Stimulated activated CD8-positive, alpha-beta memory T cell treated with anti-CD3 and anti-CD28 coated beads, Interleukin-2, amount 100 ng/mL, for 48 hours (primary cell): ENCODE measurements around the gene ARID3C.

Source experiments
- DNase-seq, 2 donors: peaks; one replicate each; pipeline ENCODE4 v3.0.0-alpha.2; 2020; ENCODE audit warnings: low read depth in 2 of 2

The ARID3C gene

DNA sequence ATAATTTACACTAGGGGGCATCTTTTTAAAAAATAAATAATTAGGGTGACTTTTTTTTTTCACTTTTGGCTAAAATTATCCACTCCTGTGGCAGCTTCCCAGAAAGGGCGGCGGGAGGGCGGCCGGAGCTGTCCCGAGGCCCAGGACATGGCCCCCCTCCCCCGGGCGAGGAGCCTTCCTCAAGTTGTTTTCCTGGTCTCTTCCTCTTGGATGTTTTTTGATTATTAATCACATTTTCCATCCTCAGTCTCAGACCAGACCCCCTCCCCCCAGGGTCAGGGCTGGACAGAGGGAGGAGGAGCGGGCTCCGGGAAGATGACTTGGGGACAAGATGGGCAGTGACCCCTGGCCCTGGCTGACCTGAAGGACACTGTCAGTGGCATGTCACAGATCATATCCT, 34.7 kb downstream of the ARID3C start:
- DNase-seq, result no peak

DNA sequence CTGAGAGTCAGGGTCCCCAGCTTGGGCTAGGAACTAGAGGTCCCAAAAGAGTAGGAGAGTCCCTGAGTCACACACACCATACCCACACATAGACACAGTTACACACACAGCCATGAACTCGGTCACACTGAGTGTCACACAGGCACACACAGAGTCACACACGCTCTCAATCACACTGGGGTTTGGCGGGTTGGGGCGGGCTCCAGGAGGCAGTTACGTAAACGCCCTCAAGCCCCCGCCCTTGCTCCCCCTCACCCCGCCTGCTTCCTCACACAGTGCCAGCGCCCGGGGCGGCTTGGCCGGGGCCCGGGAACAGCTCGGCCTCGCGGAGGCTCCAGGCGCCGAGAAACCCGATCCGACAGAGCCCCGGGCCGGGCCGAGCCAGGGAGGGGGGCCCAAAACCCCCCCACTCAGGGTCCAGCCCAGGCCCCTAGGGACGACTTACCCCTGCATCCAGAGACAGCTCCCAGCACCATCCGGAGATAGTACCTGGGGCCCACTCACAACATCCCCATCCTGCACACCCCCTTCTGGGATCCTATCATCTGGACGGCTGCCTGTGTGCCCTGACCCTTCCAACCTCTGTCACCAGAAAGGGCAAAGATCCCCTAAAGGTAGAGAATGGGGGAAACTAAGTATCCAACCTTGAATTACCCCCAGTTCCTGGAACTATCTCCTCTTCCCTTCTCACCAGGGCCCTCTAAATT, 35.8 kb downstream of the ARID3C start:
- no peak for DNase-seq

DNA sequence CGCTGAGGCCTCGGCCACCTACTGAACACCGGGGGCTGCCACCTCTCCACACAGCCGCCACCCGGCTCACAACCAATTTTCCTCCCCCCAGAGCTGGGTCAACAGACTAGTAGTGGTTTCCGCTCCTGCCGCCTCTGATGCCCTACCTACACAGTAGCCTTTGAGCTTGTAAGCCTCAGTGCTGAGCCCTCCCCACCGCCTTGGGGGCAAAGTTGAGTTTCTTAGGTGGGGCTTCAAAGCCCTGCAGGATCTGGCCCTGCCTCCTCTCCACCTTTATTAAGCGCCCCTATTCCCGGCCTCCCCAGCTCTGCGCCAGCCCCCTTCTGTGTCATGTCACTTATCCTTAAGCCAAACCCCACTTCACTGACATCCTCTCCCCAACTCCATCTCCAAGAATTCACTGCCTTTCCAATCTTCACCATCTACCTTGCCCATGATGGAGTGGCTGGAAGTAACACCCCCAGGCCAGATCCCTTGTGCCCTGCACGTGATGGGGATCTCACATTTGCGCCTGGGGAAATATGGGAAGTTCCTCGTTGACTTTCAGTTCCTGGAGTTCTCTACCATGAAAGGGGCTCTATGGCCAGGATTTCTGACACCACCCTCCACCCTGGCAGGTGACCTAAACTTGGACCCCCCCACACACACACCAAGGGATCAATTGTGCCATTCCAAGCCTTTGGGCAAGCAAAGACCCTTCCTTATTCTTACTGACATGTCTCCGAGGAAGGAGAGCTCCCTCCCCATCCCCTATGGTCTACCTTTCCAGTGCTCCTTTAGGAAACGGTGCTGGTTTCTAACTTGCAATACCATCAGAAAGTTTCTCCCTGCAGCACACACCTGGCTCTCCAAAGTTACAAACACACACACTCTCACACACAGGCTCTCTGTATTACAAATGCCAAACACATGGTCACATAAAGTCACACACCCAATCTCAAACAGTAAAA, 36.7 kb downstream of the ARID3C start:
- no peak for DNase-seq

DNA sequence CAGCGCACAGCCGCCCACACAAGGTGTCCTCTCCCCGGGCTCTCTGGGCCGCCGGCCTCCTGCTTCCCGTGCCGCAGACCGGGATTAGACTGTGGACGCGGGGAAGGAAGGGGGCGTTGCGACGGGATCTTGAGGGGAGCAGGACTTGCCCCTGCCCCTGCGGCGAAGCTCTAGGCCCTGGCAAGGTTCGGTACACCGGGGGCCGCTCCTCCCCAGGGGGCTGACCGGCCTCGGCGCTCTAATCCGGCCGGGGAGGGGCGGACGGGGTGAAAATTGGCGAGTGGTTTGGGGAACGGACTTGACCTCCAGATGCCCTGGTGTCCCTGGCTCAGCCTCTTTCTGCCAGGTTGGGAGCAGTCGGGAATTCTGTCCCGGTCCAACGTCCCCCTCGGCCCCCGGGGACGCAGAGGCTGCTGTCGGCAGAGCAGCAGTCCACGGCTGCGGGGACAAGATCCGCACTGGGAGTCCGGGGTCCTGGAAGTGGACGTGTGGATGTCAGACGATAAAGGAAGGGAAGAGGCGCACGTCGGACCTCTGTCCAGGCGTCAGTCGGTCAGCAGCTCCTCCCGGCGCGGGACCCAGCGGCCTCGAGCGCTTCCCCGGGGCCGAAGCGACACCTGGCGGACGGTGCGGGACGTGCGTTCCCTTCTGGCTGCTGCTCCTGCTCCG, 37.5 kb downstream of the ARID3C start:
- peak; percentile 72 to 76 for DNase-seq

DNA sequence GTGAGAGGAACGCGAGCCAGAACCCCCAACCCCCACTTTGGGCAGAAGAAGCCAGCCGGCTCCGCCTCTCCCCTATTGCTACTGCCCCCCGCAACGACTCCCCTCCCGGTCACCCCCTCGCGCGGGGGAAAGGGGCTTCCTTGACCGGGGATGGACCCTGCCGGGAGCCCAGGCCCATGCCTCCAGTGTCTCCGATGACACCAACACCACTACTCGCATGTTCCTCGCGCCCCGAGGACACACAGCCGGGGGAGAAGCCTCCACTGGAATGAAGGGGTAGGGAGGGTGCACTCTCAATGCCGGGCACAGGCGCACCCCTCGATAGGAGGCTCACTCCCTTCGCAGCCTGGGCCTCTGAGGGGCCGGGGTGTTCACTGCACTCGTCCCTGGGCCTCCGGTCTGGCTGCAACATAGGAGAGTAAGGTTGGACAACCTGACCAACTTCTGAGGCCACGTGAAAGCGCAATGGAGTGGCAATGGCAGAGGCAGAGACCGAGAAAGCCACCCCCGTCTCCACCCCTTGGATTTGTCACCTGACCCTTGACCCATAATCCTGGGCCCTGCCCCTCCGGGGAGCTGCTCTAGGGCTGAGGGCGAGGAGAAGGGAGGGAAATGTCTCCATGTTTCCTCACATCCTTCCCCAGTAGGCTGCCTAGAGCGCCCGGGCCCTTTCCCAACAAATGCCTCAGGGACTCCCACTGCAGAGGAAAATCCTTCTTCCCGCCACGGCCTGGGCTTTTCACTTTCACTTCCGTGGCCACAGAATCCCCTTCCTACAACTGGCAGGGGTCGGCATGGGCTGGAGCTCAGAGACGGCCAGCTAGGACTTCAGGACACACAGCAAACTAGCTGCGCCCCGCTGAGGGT, 38.3 kb downstream of the ARID3C start:
- no peak for DNase-seq

DNA sequence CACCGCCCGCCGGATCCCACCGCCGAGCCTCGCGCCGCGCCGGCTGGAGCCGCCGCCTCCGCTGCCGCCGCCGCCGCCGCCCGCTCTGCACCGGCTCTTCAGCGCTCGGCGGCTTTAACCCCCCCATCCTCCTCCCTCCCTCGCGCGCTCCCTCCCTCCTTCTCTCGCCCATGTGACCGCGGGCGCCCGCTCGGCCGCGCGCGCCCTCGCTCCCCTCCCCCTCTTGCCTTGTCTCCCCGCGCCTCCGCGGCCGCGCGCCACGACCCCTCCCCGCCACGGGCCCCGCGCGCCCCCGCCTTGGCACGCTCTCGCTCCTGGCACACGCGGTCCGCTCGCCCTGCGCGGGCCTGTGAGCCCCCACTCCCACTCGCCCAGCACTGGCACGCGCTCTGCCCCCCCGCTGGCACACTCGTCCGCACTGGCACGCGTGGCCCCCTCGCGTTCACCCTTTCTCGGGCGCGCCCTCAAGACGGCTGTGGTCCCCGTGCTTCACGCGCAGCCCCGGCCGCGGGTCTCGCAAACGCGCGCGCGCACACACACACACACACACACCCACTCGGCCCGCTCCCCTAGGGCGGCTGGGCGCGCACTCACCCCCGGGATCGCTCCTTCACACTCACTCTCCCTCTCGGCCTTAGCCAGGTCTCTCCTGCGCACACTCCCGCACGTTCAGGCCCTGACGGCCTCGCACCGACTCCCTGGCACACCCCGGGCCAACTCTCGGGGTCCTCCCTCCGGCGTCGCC, 39.1 kb downstream of the ARID3C start, which contains the start of gene CNTFR:
CNTFR (minus strand) TSS at position 89 of the 745 bp plus-strand sequence. CDS start 20,743 bp downstream, outside the sequence.
- DNase-seq, result no peak

DNA sequence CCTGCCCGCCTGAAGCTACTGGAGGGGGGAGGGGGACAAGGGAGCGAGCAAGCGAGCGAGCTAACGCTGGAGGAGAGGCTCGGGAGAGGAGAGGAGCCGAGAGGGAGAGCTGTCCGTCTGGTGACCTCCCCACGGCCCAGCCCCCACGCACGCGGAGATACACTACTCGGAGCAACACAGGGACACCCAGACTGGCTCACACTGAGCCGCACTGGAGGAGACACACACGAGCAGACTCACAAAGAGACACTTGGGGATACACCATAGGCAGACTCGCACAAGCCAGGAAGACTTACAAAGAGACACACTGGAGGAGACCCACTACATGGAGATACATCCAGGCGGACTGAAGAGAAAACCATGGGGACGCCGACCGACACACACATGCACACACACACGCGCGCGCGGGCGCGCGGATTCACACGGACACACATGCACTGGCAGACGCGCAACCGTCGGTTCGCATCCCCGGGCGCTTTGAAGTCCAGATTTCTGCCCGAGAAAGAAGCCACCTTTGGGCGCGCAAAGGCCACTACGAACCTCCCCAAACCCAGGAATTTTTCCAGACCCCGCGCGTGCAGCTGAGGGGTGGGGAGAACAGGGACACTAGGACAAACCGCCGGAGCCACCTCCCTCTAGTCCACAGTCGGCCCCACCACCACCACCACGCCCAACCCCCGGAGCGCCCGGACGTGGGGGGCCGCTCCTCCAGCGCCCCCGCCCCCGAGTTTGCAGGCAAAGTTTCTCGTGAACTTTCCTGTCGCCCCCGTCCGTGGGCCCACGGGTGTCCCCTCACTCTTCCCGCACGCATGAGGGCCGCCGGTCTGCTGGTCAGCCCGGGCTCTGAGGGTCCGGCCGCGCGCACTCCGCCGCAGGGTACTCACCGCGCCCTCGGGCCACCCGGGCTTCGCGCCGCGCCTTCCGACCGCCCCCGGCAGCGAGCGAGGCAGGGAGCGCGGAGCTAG, 39.9 kb downstream of the ARID3C start:
- DNase-seq, result no peak

DNA sequence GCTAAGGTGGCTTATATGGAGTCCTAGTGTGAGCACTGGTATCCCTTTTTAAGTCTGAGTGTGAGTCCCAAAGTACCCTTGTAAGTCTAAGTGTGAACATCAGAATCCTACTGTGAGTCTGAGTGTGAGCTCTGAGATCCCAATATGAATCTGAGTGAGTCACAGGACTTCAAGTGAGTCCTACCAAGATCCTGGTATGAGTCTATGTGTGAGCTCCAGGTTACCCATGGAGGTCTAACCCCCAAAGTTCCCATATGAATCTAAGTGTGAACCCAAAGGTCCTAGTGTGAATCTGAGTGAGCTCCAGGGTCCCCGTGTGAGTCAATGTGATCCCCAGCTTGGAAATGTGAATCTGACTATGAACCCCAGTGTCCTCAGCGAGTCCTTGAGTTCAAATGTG, 41.6 kb downstream of the ARID3C start:
- DNase-seq, result no peak

DNA sequence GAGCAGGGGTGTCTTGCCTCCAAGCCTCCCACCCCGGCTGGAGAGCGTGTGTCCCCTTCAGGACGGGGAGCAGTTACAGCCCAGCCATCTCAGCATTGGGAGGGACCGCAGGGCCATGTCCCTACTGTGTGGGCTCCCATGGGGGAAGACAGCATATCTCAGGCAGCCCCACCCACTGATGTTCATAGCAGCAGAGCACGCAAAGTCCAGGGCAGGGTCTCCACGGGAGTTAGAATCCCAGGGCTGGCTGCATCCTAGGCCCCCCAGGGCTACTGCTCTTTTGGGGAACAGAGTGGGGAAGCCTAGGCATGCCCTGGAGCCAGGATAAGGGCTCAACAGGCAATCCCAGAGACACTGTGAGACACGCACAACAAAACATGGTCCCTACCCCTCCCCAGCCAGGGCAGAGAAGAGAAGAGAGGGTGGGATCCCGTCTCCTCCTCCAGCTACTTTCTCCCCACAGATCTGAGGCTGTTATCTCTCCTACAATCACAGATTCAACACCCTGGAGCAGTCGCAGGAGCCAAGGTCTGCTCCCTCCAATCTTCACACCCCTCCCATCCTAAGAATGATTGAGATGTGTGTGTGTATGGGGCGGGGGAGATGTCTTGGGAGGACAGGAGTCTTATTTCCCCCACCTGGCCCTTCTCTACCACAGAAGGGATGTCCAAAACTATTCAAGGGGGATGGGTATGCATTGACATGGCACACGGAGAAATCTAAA, 42.8 kb downstream of the ARID3C start:
- no peak for DNase-seq

DNA sequence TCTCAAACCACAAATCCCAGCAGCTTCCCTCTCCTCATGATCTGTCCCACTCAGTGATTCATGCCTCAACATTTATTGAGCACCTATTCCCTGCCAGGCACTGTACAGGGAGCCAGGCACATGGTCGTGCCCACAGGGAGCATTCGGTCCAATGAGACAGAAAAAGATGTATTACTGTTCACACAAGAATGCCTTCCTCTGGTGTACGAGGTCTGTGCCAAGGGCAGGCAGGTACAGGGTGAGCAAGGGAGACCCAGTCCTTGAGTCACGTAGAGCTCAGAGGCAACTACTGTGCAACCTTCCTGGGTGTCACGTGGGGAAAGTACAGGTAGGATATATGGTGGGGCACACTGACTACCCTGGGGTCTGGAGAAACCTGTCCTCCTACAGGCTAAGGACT, 43.9 kb downstream of the ARID3C start:
- no peak for DNase-seq

DNA sequence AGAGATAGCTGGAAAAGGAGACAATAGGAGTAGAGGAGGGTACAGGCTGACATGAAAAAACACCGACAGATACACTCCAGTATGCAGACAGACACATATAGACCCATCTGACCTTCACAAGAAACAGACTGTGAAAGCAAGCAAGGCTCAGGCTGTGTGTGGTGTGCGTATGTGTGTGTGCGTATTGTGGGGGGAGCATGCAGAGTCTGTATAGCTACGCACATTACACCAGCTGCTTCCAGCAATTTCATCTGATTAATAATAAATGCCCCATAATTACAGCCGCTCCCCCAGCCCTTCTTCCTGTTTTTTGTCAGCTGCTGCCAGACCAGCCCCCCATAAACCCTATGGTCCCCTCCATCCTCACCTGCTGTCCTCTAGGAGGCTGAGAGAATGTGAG, 46.1 kb downstream of the ARID3C start:
- DNase-seq, result no peak

DNA sequence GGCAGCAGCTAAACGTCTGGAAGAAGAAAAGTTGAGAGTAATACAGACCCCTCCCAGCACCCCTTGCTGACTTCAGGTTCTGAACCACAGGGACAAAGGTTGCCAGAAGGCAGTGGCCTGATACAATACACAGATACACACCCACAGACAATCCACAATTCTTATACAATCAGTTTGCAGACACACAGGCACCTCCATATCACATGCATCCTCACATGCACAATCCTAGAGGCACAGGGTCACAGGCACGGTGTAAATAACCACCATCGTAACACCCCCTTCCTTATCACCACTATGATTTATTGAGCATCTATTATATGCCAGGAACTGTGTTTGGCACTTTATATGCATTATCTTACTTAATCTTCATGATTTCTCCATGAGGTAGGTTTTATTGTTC, 47.5 kb downstream of the ARID3C start:
- no peak for DNase-seq

DNA sequence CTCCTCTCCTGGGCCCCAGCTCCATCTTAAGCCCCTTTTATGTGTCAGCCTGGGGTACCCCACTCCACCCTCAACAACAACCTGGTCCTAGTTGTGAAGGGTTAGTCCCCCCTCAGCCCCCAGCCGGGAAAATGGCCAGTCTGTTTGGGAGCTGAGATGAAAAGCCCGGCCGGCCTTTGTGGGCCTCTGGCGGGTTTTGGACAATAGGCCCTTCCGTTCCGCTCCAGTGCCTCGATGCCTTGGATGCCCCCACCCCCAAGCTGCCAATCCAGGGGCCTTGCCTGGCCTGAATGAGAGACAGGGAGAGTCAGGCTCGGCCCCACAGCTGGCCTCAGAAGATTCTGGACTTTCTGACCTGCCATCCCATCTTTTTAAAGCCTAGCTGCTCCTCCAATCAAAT, 48.5 kb downstream of the ARID3C start:
- DNase-seq, result no peak

DNA sequence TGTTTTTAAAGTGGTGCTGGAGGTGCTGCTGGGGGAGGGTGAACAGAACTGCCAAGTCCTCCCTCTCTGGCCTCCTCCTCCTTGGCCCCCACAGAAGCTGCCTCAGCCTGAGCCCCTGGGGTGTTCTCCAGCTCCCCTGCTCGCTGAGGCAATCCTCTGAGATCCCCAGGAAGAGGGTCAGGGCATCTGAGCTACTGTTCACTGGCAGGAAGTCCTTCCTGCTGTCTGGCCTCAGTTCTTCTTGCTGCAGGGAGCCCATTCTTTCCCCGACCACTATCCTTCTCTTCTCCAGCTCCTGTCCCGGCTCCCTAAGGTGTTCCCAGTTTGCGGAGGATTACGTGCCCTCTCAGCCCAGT, 49.1 kb downstream of the ARID3C start:
- DNase-seq, result no peak

DNA sequence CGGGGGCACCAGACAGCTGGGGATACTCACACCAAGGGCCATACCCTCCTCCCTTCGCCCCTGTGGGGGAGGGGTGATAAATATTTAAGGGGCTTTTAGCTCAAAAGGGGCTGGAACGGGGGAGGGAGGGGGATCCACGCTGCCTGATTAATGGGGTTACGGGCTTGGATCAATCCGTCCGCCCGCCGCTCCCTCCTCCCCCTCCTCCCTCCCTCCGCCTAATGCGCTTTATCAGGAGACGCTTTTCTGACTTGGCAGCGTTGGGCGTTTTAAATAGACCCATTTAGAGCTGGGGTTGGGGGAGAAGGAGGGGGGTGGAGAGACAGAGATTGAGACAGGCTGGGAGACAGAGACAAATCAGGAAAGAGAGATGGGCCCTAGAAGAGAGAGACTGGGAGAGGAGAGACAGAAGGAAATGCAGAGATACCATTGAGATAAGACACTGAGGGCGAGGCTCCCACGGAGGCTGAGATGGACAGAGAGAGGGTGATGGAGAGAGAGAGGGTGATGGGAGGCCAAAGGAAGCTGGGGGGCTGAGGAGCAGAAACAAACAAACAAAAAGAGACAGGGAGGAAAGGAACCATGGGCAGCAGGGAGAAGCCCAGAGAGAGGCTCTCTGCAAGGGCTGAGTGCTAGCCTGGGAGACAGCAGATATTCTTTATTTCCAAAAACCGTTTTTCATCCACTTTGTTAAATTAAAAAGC, 49.6 kb downstream of the ARID3C start:
- no peak for DNase-seq

DNA sequence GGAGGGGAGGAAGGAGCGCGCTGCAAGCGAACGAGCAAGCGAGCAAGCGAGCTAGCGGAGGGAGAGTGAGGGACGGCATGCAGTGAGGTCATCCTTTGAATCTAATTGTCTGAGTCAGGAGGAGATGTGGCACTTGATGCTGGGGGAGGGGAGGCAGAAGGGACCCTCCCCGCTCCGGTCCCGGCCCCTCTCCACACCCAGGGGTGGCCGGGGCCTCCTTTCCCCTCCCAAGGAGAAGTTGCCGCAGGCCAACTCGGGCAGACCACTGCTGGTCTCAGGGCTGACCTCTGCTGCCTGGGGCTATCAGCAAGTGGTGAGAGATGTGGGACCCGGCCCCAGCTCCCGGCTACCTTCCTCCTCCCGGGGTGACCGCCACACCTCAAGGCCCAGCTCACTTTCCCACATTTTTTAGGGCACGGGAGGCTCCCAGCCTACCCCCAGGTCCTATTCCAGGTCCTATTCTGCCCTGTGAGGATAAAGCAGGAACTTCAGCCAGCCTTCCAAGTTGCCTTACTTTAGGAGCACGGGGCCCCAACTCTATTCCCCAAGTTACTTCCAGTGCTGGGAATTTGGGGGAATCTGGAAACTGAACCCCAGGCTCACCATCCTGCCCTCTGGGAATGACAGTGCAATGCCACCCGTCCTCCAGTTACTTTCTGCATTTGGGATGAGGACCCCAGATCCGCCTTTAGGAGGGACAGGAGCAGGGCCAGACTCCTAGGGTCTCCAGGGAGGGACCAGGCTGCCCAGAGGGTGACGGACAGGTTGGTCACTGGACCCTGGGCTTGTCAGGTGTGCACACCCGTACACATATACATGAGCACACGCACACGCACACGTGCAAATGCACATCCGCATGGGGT, 50.4 kb downstream of the ARID3C start:
- DNase-seq, result no peak
